Erythroblast (primary cell): Measurements from ENCODE around the gene ART4.

Experiments
- DNase-seq, 2 experiments: peaks; one replicate each; lab custom pipeline; 2025; lab: John Stamatoyannopoulos, UW
- GATA1 ChIP-seq: IDR thresholded peaks from 2 replicates; pipeline ENCODE4 v1.6.1; 2011; ENCODE audit warnings: low read depth, mild to moderate bottlenecking, control low read depth, low read length, moderate library complexity
- POLR2A ChIP-seq: IDR thresholded peaks from 2 replicates; pipeline ENCODE4 v1.6.1; 2011; ENCODE audit warnings: mild to moderate bottlenecking, low read length

ART4 gene

DNA sequence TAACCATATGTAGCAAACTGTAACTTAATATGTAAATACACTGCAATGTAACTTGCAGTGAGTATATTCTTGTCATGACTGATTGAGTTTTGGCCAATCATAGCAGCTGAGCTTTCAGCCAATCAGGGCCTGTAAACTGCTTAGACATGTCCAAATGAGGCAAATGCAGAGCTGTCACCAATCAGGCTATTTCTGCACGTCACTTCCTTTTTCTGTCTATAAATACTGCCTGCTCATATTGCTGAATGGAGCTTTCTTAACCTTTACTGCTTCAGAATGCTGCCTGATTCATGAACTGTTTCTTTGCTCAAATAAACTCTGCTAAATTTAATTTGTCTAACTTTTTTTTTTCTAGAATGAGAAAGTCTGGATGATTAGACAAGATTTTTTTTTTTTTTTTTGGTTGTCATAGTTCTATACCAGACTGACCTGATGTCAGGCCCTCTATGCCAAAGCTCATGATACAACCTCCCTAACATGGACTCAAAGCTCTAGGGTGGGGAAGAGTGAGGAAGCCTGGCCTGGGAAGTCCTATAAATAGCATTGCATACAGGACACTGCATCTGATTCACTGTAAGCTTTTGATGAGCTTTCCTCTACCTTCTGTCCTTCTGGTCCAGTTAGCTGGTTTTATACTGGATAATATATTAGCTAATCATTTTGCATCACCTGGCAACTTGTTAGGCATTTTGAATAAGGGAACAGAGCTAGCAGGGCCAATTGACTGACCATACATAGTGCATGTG is 30.3 kb upstream of the ART4 start:
- no peak for TF ChIP-seq POLR2A
- no peak for TF ChIP-seq GATA1
- DNase-seq, result peak; percentile 8 to 14

DNA sequence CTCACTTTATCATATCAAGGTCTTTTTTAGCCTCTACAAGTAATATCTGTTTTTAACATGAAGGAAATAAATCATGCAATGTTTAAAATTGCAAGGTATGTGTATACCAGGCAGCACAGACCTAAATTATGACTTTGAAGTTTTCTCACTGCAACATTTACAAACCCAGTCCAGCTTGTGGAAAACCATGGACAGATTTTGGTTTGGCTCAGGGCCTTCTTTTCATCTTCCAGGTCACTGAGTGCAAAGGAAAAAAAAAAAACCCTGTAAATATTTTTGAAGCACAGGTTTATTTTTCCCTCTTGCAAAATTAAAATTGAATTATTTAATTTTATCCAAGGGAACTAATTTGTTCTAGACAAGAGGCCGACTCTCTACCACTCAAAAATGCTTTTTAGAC is 28.6 kb upstream of the ART4 start:
- no peak for DNase-seq
- no peak for TF ChIP-seq POLR2A
- no peak for TF ChIP-seq GATA1

DNA sequence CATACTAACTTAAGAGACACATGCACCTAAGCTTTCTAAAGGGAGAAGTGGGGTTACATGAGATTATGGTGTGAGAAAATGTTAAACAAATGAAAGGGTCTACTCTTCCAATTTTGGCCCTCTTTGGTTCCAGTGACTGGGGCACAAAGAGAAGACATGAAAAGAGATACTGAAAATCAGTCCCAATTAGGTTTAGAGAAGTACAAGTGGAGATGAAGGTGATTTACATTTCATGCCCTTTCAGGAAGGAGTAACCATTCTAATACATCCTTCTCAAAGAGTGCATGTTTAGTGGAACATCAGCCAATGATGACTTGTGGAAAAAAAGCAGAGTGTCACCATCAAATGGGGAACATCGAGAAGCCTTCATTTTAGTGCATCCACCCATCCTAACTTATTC is 27.9 kb upstream of the ART4 start:
- TF ChIP-seq POLR2A (no peak), GATA1 (no peak)
- DNase-seq, result no peak

DNA sequence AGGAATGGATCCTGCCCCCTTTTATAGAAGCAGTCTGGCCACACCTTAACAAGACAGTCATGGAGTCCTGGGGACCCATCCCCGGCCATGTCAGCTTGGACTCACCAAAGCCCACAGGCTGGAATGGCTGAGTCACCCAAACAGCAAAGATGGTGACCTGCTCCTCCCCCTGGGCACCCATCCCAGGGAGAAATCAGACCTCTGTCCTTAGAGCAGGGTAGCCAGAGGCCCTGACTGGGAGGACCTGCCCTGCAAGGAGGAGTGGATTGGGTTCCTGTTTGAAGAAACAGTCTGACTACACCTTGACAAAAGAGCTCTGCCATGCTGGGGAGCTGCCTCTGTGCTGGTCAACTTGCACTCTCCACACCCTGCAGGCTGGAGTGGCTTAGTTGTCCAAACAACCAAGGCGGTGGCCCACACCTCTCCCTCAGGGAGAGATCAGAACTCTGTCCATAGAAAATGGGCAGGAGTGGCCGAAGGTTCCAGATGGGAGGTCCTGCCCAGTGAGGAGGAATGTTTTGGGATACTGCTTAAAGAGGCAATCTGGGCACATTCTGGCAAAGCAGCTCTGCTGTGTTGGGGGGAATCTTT is 25.7 kb upstream of the ART4 start:
- TF ChIP-seq POLR2A, result no peak
- TF ChIP-seq GATA1, result no peak
- peak; percentile 12 to 33 for DNase-seq

DNA sequence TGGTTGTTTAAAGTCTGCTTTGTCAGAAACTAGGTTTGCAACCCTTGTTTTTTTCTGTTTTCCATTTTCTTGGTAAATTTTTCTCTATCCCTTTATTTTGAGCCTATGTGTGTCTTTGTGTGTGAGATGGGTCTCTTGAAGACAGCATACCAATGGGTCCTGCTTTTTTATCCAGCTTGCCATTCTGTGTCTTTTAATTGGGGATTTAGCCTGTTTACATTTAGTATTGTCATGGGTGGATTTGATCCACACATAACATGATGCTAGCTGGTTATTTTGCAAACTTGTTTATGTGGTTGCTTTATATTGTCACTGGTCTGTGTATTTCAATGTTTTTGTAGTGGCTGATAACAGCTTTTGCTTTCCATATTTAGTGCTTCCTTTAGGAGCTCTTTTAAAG is 17.2 kb upstream of the ART4 start:
- TF ChIP-seq POLR2A (no peak), GATA1 (no peak)
- DNase-seq, result no peak

DNA sequence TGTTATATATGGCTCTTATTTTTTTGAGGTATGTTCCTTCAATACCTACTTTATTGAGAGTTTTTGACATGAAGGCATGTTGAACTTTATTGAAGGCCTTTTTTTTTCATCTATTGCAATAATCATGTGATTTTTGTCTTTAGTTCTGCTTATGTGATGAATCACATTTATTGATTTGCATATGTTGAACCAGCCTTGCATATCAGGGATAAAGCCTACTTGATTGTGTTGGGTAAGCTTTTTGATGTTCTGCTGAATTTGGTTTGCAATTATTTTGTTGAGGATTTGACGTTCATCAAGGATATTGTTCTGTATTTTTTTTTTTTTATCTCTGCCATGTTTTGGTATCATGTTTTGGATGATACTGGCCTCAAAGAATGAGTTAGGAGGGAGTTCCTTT is 15.2 kb upstream of the ART4 start:
- no peak for DNase-seq
- TF ChIP-seq POLR2A (no peak), GATA1 (no peak)

DNA sequence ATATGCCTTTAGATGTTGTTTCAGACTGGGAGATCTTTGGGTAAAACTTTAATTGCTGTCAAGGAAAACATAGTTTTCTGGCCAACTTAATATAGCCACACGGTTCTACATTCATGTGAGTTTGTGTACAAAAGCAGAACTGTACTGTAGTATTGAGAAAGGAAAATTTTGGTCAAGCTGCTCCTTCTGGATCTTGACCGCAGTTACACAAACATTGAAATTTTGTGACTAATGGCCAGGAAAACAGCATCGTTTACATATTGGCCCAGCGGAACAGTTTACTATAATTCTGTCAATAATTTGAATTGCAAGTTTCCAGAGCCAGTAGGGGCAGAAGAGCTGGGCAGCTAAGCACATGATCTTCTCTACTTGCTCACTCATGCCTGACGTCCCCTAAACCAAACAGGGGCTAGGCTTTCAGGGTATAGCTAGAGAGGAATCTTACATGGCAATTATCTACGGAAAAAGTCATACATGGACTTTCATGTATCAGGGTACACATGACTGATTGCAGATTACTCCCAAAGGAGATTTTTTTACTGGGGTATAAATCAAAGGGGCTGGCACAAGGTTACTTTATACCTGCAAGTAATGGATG is 11.4 kb upstream of the ART4 start:
- no peak for TF ChIP-seq POLR2A
- no peak for TF ChIP-seq GATA1

DNA sequence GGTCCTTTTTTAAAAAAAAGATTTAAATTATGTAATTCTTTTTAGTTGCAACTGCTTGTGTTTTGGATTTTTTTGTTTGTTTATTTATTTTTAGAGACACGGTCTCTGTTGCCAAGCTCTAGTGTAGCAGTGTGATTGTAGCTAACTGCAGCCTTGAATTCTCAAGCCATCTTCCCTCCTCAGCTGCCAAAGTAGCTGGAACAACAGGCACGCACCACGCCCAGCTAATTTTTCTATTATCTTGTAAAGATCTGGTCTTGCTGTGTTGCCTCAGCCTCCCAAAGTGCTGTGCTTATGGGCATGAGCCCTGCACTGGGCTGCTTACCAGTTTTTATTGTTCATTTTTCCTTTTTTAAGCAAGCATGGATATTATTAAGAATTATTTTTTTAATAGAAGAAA is 10.6 kb upstream of the ART4 start:
- TF ChIP-seq GATA1, result no peak
- TF ChIP-seq POLR2A, result no peak
- peak; percentile 57 to 64 for DNase-seq

More for the DNA sequence above, 11.4 kb upstream of the ART4 start:
- no peak for DNase-seq

DNA sequence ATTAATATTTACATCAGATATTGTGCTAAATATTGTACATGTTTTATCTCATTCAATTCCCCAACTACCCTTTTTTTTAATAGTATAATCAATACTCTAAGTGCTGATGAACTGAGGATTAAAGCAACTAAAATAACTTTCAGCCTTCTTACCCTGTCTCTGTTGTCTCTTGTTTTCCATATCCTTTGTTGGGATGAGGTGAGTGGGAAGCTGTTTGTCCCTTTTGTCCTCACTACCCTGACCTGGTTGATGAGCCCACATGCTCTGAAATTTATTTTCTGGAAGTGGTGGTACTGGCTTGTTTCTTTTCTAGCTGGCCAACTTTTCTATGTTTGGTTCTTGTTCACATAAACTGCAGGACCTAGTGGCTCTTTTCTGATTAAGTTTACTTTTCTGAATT is 9.6 kb upstream of the ART4 start:
- TF ChIP-seq GATA1, result no peak
- TF ChIP-seq POLR2A, result no peak
- no peak for DNase-seq

DNA sequence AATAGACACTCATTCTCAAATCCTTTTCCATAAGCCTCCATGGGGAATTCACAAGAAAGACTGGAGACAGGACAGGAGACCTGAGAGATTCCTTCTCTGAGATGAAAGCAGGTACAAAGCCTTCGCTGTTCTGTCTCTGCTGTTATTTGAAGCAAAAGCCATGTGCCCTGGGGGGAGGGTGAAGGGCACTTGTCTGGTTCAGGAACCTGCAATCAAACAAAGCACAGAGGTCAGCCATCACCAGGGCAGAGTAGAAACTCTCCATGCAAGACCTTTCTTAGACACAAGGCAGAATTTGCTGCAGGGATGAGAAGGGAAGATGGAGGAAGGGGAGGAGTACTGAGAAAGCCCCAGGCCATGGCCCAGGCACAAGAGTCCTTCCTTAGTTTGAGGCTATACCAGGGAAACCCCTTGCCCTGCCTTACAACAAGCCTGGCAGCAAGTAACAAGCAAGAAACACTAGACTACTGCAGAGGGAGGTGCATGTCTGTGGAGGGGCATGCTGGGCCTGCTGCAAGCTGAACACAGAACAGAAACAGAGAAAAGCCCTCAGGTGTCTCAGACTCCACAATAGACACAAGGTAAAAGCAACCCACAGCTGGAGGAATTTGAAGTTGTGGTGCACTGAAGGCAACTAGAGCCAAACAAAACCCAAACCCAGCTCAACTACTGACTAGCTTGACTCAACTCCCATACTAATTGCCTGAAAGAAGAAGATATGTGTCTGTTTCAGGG is 7.8 kb upstream of the ART4 start:
- DNase-seq, result no peak
- TF ChIP-seq GATA1 (no peak), POLR2A (no peak)

DNA sequence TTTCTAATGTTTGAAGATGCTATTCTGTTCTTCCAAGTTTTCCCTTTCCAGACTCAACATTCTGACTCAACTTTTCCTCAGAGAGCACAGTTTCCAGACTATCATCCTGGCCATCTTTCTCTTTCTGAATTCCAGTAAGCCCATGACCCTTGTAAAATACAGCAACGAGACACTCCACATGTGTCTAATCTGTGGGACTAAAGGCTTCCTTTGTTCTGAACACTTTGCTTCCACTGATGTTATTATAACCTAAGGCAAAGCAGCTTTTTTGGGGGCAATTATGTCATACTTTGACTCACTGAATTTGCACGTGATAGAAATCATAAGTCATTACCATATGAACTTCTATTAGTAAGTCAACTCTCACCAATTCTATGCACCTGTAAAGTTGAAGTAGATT is 6.3 kb upstream of the ART4 start:
- TF ChIP-seq POLR2A, result no peak
- no peak for TF ChIP-seq GATA1
- no peak for DNase-seq

DNA sequence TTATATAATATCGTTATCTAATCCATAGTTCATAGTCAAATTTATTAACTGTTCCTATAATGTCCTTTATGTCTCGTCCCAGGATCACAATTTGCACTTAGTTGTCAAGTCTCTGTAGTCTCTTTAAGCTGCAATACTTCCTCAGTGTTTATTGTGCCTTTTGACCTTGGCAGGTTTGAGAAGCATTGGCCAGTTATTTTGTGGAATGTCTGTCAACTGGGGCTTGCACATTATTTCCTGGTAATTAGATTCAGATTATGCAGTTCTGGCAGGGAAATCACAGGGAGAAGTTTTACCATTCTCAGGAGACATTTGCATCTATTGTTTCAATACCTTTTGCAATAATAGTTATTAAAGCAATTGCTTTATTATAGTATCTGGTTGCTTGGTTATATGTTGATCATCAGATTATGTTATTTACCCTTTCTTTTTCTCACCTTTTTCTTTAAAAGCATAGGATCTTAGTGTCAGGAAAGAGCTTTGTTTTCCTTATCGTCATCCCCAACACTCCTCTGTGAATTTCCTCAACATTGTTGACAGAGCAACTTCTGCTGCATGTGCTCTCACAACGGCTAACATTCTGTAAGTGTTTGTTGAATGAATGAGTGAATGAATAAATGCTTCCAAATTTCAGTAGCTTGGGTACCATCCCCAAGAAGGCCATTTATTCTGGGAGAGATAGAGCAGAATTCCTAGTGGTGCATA is 3.7 kb upstream of the ART4 start:
- DNase-seq, result no peak

DNA sequence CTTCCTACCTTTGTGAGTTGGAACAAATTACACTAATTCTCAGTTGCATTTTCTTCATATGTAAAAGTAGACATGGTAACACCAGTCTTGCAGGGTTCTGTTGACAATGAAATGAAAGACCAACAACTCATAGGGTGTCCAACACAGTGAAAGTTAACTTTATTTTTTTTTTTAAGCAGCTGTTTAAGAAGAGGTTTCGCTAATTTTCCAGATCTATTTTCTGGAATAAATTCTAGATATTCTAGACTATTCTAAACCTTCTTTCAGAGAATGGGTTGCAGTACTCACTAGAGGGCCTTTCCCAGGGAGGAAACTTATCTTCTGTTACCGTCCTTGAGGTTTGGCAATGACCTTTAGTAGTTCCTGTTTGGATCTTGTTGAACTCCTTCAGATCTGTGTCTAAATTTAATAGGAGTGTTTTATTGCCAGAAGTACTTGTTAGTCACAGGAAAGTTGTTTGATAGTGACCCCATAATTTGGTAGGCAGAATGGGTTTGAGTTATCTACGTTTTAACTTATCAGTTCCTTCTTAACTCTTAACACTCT is 2.8 kb upstream of the ART4 start:
- TF ChIP-seq GATA1 (no peak), POLR2A (no peak)

More for the DNA sequence above, 3.7 kb upstream of the ART4 start:
- no peak for TF ChIP-seq POLR2A
- no peak for TF ChIP-seq GATA1

More for the DNA sequence above, 2.8 kb upstream of the ART4 start:
- peak; percentile 18 to 37 for DNase-seq
